ENCODE data around the gene CBL. TPM values are rescaled to one million over a fixed set of nuclear protein-coding genes. Genes with fewer than 3 reads are reported as not detected.

Gene CBL
- total and polyA plus RNA-seq, 2 donors: 8.0 to 15.5 TPM

Small RNAs within 50 kb of the gene (small RNA-seq; reads per million reads assigned to genes)
- not detected for gene RF01225
- gene RNU6-262P: not detected

Other genes starting within 250 kb of the CBL start
- gene FOXR1, start 234.6 kb upstream of the CBL start, total RNA-seq: not detected
- gene FOXR1, start 234.6 kb upstream of the CBL start, polyA plus RNA-seq: not detected
- gene CENATAC, start 208.2 kb upstream of the CBL start, total RNA-seq: 34.3 TPM
- 12.8 TPM for gene CENATAC, start 208.2 kb upstream of the CBL start, polyA plus RNA-seq
- gene RPS25, start 188.0 kb upstream of the CBL start, total RNA-seq: 904 TPM
- gene RPS25, start 188.0 kb upstream of the CBL start, polyA plus RNA-seq: 1,476 TPM
- 40.6 TPM for gene TRAPPC4, start 187.6 kb upstream of the CBL start, total RNA-seq
- 59.3 TPM for gene TRAPPC4, start 187.6 kb upstream of the CBL start, polyA plus RNA-seq
- 5.2 TPM for gene SLC37A4, start 175.5 kb upstream of the CBL start, total RNA-seq
- gene SLC37A4, start 175.5 kb upstream of the CBL start, polyA plus RNA-seq: 9.8 TPM
- 32.4 TPM for gene HYOU1, start 149.1 kb upstream of the CBL start, total RNA-seq
- gene HYOU1, start 149.1 kb upstream of the CBL start, polyA plus RNA-seq: 43.8 TPM
- gene VPS11, start 138.5 kb upstream of the CBL start, total RNA-seq: 20.2 TPM
- 41.9 TPM for gene VPS11, start 138.5 kb upstream of the CBL start, polyA plus RNA-seq
- 6.5 TPM for gene HMBS, start 121.5 kb upstream of the CBL start, total RNA-seq
- gene HMBS, start 121.5 kb upstream of the CBL start, polyA plus RNA-seq: 19.0 TPM
- gene DPAGT1, start 104.5 kb upstream of the CBL start, total RNA-seq: 12.1 TPM
- 29.1 TPM for gene DPAGT1, start 104.5 kb upstream of the CBL start, polyA plus RNA-seq
- 3.4 TPM for gene C2CD2L, start 99.0 kb upstream of the CBL start, total RNA-seq
- 9.8 TPM for gene C2CD2L, start 99.0 kb upstream of the CBL start, polyA plus RNA-seq
- gene HINFP, start 84.8 kb upstream of the CBL start, total RNA-seq: 16.5 TPM
- 17.6 TPM for gene HINFP, start 84.8 kb upstream of the CBL start, polyA plus RNA-seq
- 0.95 TPM for gene ABCG4, start 57.3 kb upstream of the CBL start, total RNA-seq
- gene ABCG4, start 57.3 kb upstream of the CBL start, polyA plus RNA-seq: 0.18 TPM
- 11.7 TPM for gene NLRX1, start 37.6 kb upstream of the CBL start, total RNA-seq
- gene NLRX1, start 37.6 kb upstream of the CBL start, polyA plus RNA-seq: 24.3 TPM
- 0.74 TPM for gene NHERF4, start 20.9 kb upstream of the CBL start, total RNA-seq
- 0.28 TPM for gene NHERF4, start 20.9 kb upstream of the CBL start, polyA plus RNA-seq
- gene MCAM, start 110.8 kb downstream of the CBL start, total RNA-seq: 154 TPM
- 451 TPM for gene MCAM, start 110.8 kb downstream of the CBL start, polyA plus RNA-seq
- 4.7 TPM for gene RNF26, start 128.2 kb downstream of the CBL start, total RNA-seq
- gene RNF26, start 128.2 kb downstream of the CBL start, polyA plus RNA-seq: 33.3 TPM
- gene C1QTNF5, start 134.5 kb downstream of the CBL start, total RNA-seq: 17.4 TPM
- 46.7 TPM for gene C1QTNF5, start 134.5 kb downstream of the CBL start, polyA plus RNA-seq
- not detected for gene MFRP, start 140.4 kb downstream of the CBL start, total RNA-seq
- 0.03 TPM for gene MFRP, start 140.4 kb downstream of the CBL start, polyA plus RNA-seq
- 1.1 TPM for gene USP2, start 175.4 kb downstream of the CBL start, total RNA-seq
- 4.8 TPM for gene USP2, start 175.4 kb downstream of the CBL start, polyA plus RNA-seq
- gene THY1, start 216.8 kb downstream of the CBL start, total RNA-seq: 39.2 TPM
- gene THY1, start 216.8 kb downstream of the CBL start, polyA plus RNA-seq: 148 TPM

All from urinary bladder (tissue), 2 donors.